AG08395 (cell line): Measurements from ENCODE around the gene USP22.
"Not testable (repeated sequence)": the region's sequence is repeated elsewhere in the genome, so short reads cannot be mapped to it uniquely, and the experiment has no call there.

Experiments
- DNase-seq: peaks from one replicate; pipeline ENCODE4 v3.0.0; 2012; ENCODE audit warnings: mixed read lengths, low spot score

The USP22 gene

GRCh38 chr17:20988001-20988636 is 54.7 kb downstream of the USP22 start:
- DNase-seq = no peak

- no peak for DNase-seq
Observed at GRCh38 chr17:20987511-20987910, 55.3 kb downstream of the USP22 start.

- no peak for DNase-seq
Observed at GRCh38 chr17:20986767-20987510, 55.9 kb downstream of the USP22 start.

GRCh38 chr17:20983359-20983637 is 59.5 kb downstream of the USP22 start:
- no peak for DNase-seq

- no peak for DNase-seq
Observed at GRCh38 chr17:20982589-20983358, 60.0 kb downstream of the USP22 start.

DNA sequence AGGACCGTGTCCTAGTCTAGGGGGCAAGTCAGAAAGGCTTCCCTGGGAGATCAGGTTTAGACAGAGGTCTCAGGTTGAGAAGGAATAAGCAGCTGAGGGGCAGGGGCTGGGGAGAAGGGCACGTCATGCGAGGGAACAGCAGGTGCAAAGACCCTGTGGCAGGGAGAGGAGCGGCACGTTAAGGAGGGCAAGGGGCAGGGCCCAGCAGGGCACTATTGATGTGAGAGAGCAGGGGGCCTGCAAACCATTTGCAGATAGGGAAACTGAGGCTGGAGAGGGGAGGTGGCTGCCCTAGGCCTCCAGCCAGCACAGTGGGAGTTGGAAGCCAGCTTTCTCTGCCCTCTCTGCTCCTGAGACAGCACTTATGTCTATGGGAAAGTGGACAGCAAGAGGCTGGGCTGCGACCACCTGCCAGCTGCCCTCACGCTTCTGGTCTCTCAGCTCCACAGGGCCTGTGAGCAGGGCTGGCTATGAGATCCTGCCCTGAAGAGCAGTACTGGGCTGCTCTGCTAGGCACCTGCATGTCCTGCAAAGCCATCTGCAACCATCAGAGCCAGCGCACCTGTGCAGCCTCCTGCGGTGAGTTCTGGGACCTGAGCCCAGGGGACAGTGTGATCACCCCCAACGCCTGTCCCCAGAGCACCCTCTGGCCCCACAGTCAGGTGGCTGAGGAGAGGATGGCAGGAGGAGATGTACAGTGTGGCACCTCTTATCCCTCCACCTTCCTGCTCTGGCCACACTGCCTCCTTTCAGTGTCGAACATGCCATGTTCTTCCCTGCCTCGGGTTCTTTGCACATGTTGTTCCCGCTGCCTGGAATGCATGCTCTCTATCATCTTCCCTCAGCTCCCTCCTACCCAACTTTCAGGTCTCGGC is 61.5 kb downstream of the USP22 start:
- no peak for DNase-seq

- DNase-seq = no peak
Observed at GRCh38 chr17:20979792-20980083, 63.1 kb downstream of the USP22 start.

- DNase-seq = not testable (repeated sequence)
Observed at GRCh38 chr17:20979007-20979791, 63.6 kb downstream of the USP22 start.

DNA sequence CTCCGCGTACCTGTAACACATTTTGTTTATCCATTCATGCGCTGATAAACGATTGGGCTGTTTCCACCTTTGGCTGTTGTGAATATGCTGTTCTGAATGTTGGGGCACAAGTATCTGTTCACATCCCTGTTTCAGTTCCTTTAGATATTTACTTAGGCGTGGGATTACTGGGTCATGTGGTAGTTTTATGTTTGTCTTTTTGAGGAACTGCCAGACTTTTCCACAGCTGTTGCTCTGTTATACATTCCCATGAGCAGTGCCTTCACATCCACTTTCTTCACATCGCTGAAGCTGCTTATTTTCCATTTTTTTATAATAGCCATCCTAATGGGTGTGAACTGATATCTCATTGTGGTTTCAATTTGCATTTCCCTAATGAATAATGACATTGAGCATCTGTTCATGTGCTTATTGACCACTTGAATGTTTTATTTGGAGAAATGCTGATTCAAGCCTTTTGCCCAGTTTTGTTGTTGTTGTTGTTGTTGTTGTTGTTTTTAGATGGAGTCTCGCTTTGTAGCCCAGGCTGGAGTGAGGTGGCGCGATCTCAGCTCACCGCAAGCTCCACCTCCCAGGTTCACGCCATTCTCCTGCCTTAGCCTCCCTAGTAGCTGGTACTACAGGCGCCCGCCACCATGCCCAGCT is 65.1 kb downstream of the USP22 start:
- DNase-seq = not testable (repeated sequence)

- DNase-seq = no peak
Observed at GRCh38 chr17:20975566-20975965, 67.2 kb downstream of the USP22 start.

DNA sequence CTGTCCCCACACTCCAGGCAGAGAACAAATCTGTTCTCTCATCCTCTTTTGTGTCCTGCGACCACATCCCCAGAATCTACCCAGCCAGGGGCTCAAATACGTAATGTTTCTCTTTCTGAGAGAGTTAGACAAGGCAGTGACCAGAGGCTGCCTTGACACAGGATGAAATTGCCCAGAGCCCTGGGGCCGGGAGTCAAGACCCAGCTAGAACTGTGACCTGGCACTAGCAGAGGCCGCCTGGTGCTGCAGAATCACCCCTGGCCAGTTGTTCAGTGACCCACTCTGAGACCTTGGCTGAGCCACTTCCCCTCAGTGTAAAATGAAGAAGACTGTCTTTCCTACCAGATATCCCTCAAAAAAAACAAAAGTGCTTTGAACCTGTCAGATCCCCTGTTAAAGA is 72.5 kb downstream of the USP22 start:
- DNase-seq = no peak

- DNase-seq = no peak
Observed at GRCh38 chr17:20968913-20969616, 73.7 kb downstream of the USP22 start.

DNA sequence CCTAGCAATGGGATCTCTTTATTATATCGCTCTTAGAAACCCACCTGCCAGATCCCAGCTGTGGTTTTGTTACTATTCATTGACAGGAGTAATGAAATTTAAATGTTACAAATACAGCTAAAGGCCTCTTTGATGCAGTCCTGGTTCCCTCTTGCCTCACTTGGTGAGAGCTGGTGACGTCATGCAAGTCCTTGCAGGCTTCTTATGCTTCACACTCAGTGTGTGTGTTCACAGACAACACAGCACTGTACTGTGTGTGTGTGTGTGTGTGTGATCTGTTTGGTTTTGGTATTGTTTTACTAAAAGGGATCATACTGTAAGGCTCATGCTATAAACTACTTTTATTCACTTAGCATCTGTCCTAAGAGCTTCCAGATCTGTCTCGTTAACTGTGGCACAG is 75.0 kb downstream of the USP22 start:
- DNase-seq = no peak

DNA sequence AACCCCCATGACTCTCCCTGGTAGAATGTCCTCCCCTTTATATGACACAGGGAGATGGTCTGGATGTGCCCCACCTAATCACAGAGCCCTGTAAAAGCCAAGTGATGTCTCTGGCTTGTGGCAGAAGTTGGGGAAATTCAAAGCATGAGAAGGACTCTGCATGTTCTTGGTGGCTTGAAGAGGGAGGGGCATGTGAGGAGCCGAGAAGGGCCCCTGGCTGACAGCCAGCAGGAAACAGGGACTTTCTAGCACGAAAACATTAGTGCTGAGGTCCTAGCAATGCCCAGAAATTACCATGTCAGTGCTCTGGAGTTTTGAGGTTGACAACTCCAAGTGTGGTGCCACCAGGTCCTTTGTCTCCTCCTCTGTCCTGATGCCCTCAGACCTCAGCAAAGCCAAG is 75.9 kb downstream of the USP22 start:
- DNase-seq = no peak

GRCh38 chr17:20965492-20965891 is 77.3 kb downstream of the USP22 start:
- no peak for DNase-seq

GRCh38 chr17:20961586-20961985 is 81.2 kb downstream of the USP22 start:
- no peak for DNase-seq

GRCh38 chr17:20960871-20961270 is 81.9 kb downstream of the USP22 start:
- DNase-seq = no peak

- DNase-seq = no peak
Observed at GRCh38 chr17:20955427-20956323, 87.1 kb downstream of the USP22 start.

DNA sequence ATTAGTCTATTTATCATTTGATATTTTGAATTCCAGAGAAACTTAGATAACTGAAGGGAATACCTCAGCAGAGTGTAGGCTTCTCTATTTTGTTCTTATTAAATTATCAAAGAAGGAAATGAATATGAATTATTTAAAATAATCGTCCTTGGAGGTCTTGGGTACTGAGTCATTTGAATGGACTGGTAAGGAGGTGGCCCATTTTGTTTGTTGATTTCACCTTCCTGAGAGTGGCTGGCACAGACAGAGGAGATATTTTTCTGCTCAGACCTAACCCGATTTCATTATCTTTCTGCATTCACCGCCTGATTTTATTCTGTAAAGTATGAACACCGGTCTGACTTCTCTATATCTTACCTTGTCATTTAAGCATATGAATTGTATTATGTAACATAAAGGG is 88.0 kb downstream of the USP22 start:
- no peak for DNase-seq

DNA sequence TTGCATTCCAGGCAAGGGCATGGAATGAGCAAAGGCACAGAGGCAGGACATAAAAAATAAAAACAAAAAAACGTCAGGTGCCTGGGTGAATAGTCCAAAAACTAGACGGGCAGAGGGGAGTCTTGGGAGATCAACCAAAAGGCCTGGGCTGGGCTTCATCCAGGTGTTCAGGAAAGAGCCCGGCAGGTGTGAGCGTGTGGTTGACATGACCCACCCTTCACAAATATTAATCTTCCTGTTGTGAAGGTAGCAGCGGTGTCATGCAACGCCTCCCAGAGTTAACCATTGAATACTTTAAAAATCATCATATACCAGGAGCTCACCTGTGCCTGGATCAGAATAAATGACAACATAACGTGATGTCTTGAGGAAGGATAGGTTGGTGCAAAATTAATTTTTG is 90.6 kb downstream of the USP22 start:
- no peak for DNase-seq
